Kidney (tissue), 14 donors: ENCODE results near the gene DSCAML1. TPM values are rescaled to one million over a fixed set of nuclear protein-coding genes. Genes with fewer than 3 reads are reported as not detected.

Source experiments
- DNase-seq, 5 donors: peaks; one replicate each; pipeline ENCODE4 v3.0.0-alpha.2; 2013 to 2020
- FAIRE-seq: peaks from 2 replicates; lab custom pipeline; 2012; peaks lifted over from hg19 to GRCh38; lab: Jason Lieb, UNC
- H3K27ac ChIP-seq, 2 donors: one replicate each; pipeline ENCODE4 v1.7.0; 2013; ENCODE audit warnings: low read depth in 2 of 2, low read length in 2 of 2, inconsistent platforms in 1 of 2
- H3K27me3 ChIP-seq: one replicate; pipeline ENCODE4 v1.7.1; 2013; ENCODE audit warnings: low read length, inconsistent platforms; ENCODE audit not compliant: control insufficient read depth, insufficient read depth
- H3K36me3 ChIP-seq, 3 donors: one replicate each; pipeline versions ENCODE4 v1.7.0 to v1.7.1; 2013; ENCODE audit warnings: low read length in 3 of 3, control low read depth in 1 of 3, inconsistent platforms in 1 of 3; ENCODE audit not compliant: insufficient read depth in 3 of 3, control insufficient read depth in 2 of 3
- H3K4me1 ChIP-seq, 3 donors: one replicate each; pipeline versions ENCODE4 v1.7.0 to v1.7.1; 2013; ENCODE audit warnings: low read length in 3 of 3, inconsistent platforms in 1 of 3, low read depth in 1 of 3; ENCODE audit not compliant: control insufficient read depth in 2 of 3, insufficient read depth in 2 of 3
- H3K4me3 ChIP-seq, 3 donors: one replicate each; pipeline versions ENCODE4 v1.7.0 to v1.8.1; 2013; ENCODE audit warnings: low read length in 3 of 3, control low read depth in 1 of 3, inconsistent platforms in 1 of 3
- H3K9ac ChIP-seq, 3 donors: one replicate each; pipeline versions ENCODE4 v1.7.0 to v1.7.1; 2013; ENCODE audit warnings: low read length in 3 of 3, control low read depth in 1 of 3, inconsistent platforms in 1 of 3
- H3K9me3 ChIP-seq, 3 donors: one replicate each; pipeline versions ENCODE4 v1.7.0 to v1.7.1; 2013; ENCODE audit warnings: low read length in 3 of 3, control low read depth in 1 of 3, inconsistent platforms in 1 of 3; ENCODE audit not compliant: control insufficient read depth in 2 of 3, insufficient read depth in 1 of 3
- intact Hi-C: fragments of 100-400 bp; cut with DNase I; formaldehyde crosslinking; loops from one replicate; pipeline ENCODE4 v1.11.1; 2022
- polyA plus RNA-seq: library from polyadenylated mRNA; stranded (reverse); fragments of 350-450 nt; fragmentation: Illumina TruSeq; extraction: RNeasy Lipid Tissue Mini Kit (QIAGEN cat#74804); gene quantifications from one replicate; pipeline ENCODE4 v1.2.3, GENCODE V29; 2014; ENCODE audit warnings: low read depth, low replicate concordance; ENCODE audit not compliant: insufficient read depth
- total RNA-seq: library from RNA; stranded (reverse); fragmentation: NEBNext Ultra II Directional; extraction: Animal tissue kit (Norgen Biotek cat#: 25700); gene quantifications from one replicate; pipeline ENCODE4 v1.2.1, GENCODE V29; 2021
- TF ChIP-seq, protein P1 (sequence below): IDR thresholded peaks from 3 replicates; pipeline ENCODE4 v1.5.1; 2012; ENCODE audit warnings: mild to moderate bottlenecking, moderate library complexity, borderline replicate concordance; ENCODE audit not compliant: insufficient read depth; ENCODE audit errors: extremely low read depth
- donor health status: control.
- donor health status: control.
- donor health status: control.
- donor health status: control.
- donor health status: control.
- donor health status: DM: yes; HTN: yes; CAD: no.
- donor health status: Normal renal cell carcinoma (clear cell type).

The DSCAML1 gene
- total and polyA plus RNA-seq, 2 donors from 2014 or later = 0.95 to 17.3 TPM

DNA sequence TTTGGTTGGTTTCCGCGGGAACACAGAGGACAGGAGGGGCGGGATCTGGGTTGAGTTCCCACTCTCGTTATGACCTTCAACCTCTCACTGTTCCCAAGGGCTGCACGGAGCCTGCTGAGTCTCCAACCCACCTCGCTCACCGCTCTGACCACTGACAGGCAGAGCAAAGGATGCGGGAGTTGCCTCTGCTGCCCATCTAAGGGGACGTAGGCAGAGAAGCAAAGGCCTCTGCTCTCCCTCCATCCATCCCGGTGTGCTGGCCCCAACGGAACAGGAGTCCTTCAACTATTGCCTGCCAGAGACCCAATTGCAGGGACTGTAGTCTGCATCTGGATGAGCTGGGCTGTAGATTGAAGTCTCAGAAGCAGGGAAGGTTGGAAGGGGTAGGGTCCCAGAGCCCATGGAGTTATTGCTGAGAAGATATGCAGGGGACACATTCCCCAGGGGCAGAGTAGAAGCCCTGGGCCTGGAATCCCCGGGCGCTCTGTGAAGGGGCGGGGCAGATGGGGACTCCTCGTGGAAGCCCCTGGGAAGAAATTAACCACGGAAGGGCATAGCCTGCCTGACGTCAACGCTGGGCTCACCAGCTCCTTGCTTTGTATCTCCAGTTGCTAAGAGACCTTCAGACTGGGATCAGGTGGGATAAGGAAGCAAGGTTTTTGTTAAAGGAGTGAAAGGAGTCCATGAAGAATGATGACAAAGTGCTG, 40.2 kb upstream of the DSCAML1 start:
- Histone ChIP-seq H3K27me3 (no peaks in the 10 kb centered on the region), H3K9me3 (no peaks in the 10 kb centered on the region), H3K9ac (peak overlapping the region in 1 of 3 donors; percentile 42), H3K27ac (peak overlapping the region; percentile 61 to 69), H3K36me3 (peaks cover 0 to 2% (median 0%) of the 10 kb centered on the region in 3 donors), H3K4me3 (peak overlapping the region in 1 of 3 donors; percentile 36), H3K4me1 (peaks cover 5 to 14% (median 10%) of the 10 kb centered on the region in 3 donors)
- intact Hi-C loops = no loop called here
- TF ChIP-seq, protein P1, sequence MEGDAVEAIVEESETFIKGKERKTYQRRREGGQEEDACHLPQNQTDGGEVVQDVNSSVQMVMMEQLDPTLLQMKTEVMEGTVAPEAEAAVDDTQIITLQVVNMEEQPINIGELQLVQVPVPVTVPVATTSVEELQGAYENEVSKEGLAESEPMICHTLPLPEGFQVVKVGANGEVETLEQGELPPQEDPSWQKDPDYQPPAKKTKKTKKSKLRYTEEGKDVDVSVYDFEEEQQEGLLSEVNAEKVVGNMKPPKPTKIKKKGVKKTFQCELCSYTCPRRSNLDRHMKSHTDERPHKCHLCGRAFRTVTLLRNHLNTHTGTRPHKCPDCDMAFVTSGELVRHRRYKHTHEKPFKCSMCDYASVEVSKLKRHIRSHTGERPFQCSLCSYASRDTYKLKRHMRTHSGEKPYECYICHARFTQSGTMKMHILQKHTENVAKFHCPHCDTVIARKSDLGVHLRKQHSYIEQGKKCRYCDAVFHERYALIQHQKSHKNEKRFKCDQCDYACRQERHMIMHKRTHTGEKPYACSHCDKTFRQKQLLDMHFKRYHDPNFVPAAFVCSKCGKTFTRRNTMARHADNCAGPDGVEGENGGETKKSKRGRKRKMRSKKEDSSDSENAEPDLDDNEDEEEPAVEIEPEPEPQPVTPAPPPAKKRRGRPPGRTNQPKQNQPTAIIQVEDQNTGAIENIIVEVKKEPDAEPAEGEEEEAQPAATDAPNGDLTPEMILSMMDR = no peak
- FAIRE-seq = no peak
- peak in 3 of 5 donors; percentile 30 to 82 (median 41) for DNase-seq

DNA sequence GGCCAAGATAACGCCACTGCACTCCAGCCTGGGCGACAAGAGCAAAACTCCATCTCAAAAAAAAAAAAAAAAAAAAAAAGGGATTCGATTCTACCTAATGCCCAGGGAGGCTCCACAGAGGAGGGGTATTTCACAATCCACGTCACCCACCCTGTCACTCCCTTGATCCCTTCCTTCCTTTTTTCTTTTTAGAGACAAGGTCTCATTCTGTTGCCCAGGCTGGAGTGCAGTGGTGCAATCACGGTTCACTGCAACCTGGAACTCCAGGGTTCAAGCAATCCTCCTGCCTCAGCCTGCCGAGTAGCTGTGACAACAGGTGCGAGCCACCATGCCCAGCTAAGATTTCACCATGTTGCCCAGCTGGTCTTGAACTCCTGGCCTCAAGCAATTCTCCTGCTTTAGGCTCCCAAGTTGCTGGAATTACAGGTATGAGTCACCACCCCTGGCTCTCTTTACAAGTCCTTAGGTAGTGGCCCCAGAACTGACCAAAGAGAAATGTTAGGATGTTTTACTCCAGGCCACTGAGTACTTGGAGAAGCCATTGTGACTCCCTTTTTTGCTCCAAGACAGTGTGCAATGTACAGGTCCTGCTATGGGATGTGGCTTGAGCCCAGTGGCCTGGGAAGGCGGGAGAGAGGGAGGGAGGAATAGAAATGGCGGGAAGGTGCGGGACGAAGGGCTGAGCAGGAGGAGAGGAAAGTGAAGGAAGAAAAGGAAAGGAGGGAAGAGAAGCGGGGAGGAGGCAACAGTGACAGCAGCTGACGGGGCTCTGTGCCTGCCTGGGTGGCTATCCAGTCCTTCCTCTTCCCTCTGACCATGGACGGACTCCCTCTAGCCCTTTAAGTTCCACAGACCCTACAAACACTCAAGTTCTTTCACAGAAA, 39.3 kb upstream of the DSCAML1 start:
- Histone ChIP-seq H3K9me3 (no peaks in the 10 kb centered on the region), H3K4me3 (peak overlapping the region in 1 of 3 donors; percentile 36), H3K27ac (peak overlapping the region; percentile 61 to 64), H3K9ac (peak overlapping the region in 1 of 3 donors; percentile 42), H3K36me3 (peaks cover 0 to 2% (median 0%) of the 10 kb centered on the region in 3 donors), H3K27me3 (no peaks in the 10 kb centered on the region), H3K4me1 (peaks cover 5 to 17% (median 13%) of the 10 kb centered on the region in 3 donors)
- intact Hi-C loops = no loop called here
- FAIRE-seq (no peak), DNase-seq (peak in 3 of 5 donors; percentile 8 to 38 (median 30))
- TF ChIP-seq, protein P1 = no peak

GRCh38 chr11:117835576-117835975, 38.6 kb upstream of the DSCAML1 start:
- intact Hi-C loops = no loop called here
- TF ChIP-seq, protein P1 = no peak
- Histone ChIP-seq H3K27ac (peak overlapping the region; percentile 88 to 93), H3K36me3 (peaks cover 0 to 2% (median 0%) of the 10 kb centered on the region in 3 donors), H3K4me1 (peaks cover 5 to 19% (median 17%) of the 10 kb centered on the region in 3 donors), H3K4me3 (peak overlapping the region in 1 of 3 donors; percentile 60), H3K9ac (peak overlapping the region in 2 of 3 donors; percentile 49 to 95), H3K27me3 (no peaks in the 10 kb centered on the region), H3K9me3 (no peaks in the 10 kb centered on the region)
- FAIRE-seq (no peak), DNase-seq (peak in 2 of 5 donors; percentile 18 to 64)
